ENCODE data around the gene PAH. TPM values are rescaled to one million over a fixed set of nuclear protein-coding genes. Genes with fewer than 3 reads are reported as not detected.

The PAH gene
- not detected in 2 replicates for total RNA-seq (2014; rRNA removed; shearing (Covaris generic))

GRCh38 chr12:102917026-102917787 is at the start of gene PAH:
Gene PAH (minus strand): TSS chr12:102917244. CDS start chr12:102917130, 114 bp downstream.
- peak; percentile 1 for DNase-seq (ENCODE audit: low read depth)

GRCh38 chr12:102966200-102966863 is 49.3 kb upstream of the PAH start:
- no peak for DNase-seq (ENCODE audit: low read depth)

DNA sequence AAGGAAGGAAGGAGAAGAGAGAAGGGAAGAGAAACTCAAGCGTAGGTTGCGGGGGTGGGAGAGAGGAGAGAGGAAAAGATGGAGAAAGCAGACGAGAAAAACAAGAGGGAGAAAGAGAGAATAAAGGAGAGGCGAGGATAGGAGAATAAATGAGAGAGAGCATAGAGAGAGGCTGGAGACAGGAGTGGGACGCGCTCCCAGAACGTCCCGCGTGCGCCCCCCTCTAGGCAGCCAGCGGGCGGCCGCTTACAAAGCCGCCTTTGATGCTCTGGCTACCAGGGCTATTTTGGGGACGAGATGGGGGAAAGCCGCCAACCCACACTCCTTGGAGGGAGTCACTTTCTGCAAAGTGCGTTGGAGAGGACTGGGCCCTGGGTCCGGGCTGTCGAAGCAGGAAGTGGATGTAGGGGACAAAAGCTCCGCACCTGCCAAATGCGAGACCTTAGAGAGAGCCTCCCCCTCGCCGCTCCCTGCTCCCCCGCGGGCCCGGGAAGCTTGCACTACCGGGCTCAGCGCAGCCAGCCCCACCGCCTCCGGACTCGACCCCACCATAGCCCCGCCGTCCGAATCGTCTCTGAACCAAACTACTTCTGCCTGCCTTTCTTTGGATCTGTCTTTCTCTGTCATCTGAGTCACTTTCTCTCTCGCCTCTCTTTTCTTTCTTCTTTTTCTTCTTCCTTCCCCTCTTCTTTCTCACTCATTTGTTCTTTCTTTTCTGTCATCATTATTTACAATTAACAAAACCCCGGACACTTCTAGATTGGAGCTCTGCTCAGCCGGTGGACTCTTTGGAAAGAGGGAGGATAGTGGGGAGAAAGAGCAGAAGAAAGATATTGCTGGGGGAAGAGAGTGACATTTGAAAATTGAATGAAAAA is 48.5 kb upstream of the PAH start:
- DNase-seq (ENCODE audit: low read depth): no peak

DNA sequence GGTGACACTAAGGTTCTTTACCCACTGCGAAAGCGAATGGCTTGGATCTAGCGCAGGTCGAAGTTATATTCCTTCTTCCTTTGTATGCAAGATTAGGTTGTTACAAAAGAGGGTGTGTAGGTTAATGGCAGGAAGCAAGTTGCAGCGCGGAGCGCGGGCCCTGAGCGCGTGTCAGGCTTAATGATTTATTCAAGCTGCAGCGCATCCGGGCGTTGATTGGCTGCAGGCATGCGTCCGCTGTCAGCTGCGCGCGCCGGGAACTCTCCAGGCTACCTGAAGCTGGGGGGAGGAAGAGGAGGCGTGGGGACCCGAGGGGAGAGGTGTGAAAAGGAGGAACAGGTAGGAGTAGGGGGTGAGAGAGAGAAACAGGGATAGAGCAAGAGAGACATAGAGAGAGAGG is 47.8 kb upstream of the PAH start:
- DNase-seq (ENCODE audit: low read depth): no peak

DNA sequence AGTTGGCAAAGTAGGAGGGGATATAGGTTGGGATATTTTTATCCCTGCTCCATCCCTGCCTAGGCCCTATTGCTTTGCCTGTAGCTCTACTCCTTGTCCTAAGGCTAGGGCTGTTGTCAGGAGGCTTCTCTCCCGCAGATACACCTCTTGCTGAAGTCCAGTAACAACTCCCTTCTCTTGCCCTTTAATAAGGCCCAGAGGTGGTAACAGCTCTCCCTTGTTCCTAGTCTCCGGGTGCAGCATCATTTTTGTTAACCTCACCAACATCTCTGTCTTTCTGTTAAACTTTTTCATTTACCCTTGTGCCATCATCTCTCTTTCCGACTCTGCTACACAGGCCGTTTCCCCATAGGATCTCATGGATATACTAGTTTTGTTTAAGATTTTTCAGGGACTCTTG is 46.8 kb upstream of the PAH start:
- DNase-seq (ENCODE audit: low read depth): no peak

DNA sequence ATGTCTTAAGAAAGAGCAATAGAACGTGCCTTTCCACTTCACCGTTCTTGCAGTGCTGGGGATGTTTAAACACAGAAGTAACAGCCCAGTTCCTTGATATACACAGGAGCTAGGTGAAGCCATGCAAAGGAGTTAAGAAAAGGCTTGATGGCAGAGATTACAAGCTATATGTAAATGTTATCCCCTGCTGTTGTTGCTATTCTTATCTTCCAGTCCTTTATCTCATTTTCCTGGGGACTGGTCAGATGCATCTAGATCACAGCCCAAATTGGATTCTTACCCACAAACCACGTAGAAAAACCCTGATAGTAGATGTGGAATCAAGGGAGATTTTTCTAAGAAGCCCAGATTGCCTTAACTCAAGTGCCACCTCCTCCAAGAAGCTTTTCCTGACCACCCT is 45.9 kb upstream of the PAH start:
- no peak for DNase-seq (ENCODE audit: low read depth)

DNA sequence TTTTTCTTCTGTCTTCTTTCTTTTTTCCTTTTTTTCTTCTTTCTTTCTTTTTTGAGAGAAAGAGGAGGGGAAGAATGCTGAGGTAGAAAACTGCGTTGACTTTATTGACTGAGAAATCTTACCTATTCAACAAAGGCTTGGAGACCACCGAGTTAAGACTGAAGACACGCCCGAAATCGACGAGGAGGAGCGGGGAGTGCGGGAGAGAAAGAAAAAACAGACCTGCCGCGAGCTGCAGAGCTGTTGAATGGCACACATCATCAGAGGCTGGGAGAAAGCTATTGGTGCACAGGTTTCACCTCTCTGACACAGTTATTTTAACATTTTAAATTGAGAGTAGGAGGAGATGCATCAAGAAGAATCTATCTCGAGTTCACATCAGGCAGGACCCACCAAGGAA is 45.5 kb upstream of the PAH start:
- no peak for DNase-seq (ENCODE audit: low read depth)

- no peak for DNase-seq (ENCODE audit: low read depth)
These were observed 44.4 kb upstream of the PAH start for GRCh38 chr12:102961466-102961855.

DNA sequence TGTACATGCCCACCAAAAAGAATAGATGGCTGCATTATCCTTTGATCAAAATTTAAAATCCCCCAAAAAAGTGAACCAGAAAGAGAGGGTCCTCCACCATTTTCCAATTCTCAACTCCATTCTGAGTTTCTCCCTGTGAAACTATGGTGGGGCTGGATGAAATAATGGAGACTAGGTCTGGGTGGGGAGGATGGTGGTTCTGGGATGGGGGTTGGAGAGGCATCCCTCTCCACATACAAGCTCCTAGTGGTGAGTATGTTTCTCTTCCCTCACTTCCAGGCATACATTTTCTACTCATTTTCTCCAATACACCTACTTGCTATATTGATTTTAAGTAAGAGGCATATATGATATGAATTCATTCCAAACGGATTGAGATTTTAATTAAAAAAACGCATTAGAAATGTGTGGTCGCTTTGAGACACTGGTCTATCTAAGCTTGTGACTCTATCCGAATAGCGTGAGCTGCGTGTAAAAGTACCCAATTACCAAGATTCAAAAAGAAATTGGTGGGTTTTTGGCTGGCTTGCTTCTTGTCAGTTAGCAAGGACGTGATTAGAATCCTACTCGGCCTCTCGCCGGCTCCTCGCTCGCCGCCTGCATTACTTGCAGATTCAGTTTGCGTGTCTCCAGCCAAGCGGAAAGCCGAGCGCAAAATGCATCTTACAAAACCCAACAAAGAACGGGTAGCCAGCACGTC is 43.9 kb upstream of the PAH start:
- DNase-seq (ENCODE audit: low read depth): no peak

- DNase-seq (ENCODE audit: low read depth): no peak
These were observed 42.3 kb upstream of the PAH start for GRCh38 chr12:102959391-102959790.

DNA sequence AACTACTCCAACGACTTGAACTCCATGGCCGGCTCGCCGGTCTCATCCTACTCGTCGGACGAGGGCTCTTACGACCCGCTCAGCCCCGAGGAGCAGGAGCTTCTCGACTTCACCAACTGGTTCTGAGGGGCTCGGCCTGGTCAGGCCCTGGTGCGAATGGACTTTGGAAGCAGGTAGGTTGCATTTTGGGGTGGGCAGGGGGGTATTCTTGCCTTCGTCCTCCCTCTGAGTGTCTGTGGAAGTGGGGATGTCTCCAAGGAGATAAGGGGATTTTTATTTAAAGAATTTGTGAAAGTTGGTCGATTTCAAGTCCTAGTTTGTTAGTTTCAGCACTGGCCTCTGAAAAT is 41.8 kb upstream of the PAH start:
- no peak for DNase-seq (ENCODE audit: low read depth)

DNA sequence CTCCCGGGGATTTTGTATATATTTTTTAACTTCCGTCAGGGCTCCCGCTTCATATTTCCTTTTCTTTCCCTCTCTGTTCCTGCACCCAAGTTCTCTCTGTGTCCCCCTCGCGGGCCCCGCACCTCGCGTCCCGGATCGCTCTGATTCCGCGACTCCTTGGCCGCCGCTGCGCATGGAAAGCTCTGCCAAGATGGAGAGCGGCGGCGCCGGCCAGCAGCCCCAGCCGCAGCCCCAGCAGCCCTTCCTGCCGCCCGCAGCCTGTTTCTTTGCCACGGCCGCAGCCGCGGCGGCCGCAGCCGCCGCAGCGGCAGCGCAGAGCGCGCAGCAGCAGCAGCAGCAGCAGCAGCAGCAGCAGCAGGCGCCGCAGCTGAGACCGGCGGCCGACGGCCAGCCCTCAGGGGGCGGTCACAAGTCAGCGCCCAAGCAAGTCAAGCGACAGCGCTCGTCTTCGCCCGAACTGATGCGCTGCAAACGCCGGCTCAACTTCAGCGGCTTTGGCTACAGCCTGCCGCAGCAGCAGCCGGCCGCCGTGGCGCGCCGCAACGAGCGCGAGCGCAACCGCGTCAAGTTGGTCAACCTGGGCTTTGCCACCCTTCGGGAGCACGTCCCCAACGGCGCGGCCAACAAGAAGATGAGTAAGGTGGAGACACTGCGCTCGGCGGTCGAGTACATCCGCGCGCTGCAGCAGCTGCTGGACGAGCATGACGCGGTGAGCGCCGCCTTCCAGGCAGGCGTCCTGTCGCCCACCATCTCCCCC is 41.2 kb upstream of the PAH start:
- DNase-seq (ENCODE audit: low read depth): peak; percentile 15

- peak; percentile 13 for DNase-seq (ENCODE audit: low read depth)
These were observed 40.5 kb upstream of the PAH start, which contains the start of gene ASCL1 for GRCh38 chr12:102957339-102958050. Gene ASCL1 (plus strand): TSS chr12:102957674. CDS start chr12:102958245, 571 bp downstream.

GRCh38 chr12:102956738-102957327 is 39.8 kb upstream of the PAH start:
- DNase-seq (ENCODE audit: low read depth): no peak

DNA sequence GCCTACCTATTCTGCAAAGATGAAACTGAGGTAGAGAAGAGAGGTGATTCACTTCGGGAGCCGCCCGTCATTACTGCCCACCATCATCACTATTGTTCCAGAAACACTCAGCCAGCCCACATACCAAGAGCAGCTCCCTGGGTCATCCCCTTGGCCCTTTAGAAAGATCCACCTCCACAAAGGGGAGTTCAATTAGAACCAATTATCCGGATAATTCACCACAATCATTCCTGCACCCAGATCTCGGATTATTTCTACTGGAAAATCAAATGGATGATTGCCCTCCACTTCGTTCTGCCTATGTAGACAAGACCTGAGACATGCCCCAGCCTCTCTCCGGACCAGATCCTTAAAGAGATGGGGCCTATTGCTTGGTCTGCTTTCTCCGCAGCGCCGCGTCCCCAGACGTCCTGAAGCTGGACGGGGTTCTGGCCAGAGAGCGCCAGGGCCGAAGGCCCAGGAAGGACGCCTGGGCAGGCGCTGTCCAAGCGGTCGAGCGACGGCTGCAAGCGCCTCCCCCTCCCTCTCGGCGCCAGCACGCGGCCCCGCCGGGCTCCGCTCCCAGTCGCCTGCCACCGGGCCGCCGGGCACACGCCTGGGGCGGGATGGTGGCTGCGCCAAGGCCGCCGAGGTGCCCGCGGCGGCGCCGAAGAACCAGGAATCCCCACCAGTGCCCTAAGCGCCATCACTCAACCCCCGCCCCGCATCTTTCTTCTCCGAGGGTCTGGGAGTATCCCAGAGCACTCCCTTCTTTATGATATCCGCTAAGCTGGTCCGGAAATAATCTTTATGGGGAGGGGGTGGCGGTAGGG is 39.1 kb upstream of the PAH start:
- DNase-seq (ENCODE audit: low read depth): no peak

GRCh38 chr12:102954134-102954533 is 37.1 kb upstream of the PAH start:
- DNase-seq (ENCODE audit: low read depth): no peak

- DNase-seq (ENCODE audit: low read depth): no peak
These were observed 36.2 kb upstream of the PAH start for GRCh38 chr12:102953221-102953620.

GRCh38 chr12:102951841-102952240 is 34.8 kb upstream of the PAH start:
- DNase-seq (ENCODE audit: low read depth): no peak

GRCh38 chr12:102950950-102951619 is 34.0 kb upstream of the PAH start:
- no peak for DNase-seq (ENCODE audit: low read depth)

Measured in M059J (cell line).